GM06990 (cell line): Measurements from ENCODE around the gene FUBP1.
A peak's percentile ranks its signal among the peaks of the same experiment; 100 is the strongest.
"Not testable (repeated sequence)": the region's sequence is repeated elsewhere in the genome, so short reads cannot be mapped to it uniquely, and the experiment has no call there.

Experiments used
- DNase-seq: peaks from one replicate; pipeline ENCODE4 v3.0.0-alpha.2; 2011; ENCODE audit not compliant: insufficient read length; ENCODE audit errors: extremely low read depth
- H3K27me3 ChIP-seq: replicated peaks from 2 replicates; pipeline ENCODE4 v1.6.0; 2011; ENCODE audit warnings: low read length; ENCODE audit not compliant: control insufficient read depth, insufficient read depth
- H3K36me3 ChIP-seq: 2 replicates; pipeline ENCODE4 v1.5.1; 2011; ENCODE audit warnings: low read length; ENCODE audit not compliant: control insufficient read depth, insufficient read depth
- H3K4me3 ChIP-seq: replicated peaks from 2 replicates; pipeline ENCODE4 v1.5.1; 2011; ENCODE audit warnings: low read depth, mild to moderate bottlenecking, control low read depth, low read length
- CTCF ChIP-seq: IDR thresholded peaks from 2 replicates; pipeline ENCODE4 v1.5.1; 2011; ENCODE audit warnings: low read length, control low read depth, mild to moderate bottlenecking, inconsistent platforms; ENCODE audit not compliant: insufficient read depth, poor library complexity, severe bottlenecking

FUBP1 gene

DNA sequence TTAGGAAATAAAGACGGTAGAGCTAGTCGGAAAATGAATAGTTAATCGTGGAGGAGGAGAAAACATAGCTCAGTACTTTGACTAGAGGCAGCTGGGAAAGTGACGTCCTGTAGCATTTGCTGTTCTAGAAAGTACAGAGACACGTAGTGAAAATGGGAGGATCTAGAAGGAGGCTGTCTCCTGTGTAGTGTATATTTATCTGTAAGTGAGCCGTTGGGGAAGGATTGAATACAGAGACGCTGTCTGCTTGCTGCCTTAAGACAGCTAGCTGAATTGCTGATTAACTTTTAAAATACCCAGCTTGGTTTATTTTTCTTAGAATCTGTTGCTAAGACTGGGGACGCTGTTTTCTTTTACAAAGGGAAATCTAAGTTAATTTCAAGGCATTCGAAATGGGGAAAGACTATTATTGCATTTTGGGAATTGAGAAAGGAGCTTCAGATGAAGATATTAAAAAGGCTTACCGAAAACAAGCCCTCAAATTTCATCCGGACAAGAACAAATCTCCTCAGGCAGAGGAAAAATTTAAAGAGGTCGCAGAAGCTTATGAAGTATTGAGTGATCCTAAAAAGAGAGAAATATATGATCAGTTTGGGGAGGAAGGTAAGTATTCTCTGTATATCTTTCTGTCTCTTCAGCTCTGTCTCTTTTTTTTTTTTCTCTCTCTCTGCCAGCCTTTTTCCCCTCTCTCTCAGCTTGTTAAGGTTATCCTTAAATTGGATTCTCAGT lies 26.0 kb upstream of the FUBP1 start, which contains the start of gene DNAJB4:
Gene DNAJB4, plus strand, starts transcription at position 221 of the 729 bp plus-strand sequence. Its CDS starts 172 bp downstream, at position 393.
- Histone ChIP-seq H3K27me3 (no peaks in the 10 kb centered on the region), H3K4me3 (peak within 1 kb of the TSS; percentile 74), H3K36me3 (no peaks in the 10 kb centered on the region)
- TF ChIP-seq CTCF, result no peak
- peak; percentile 86 for DNase-seq

GRCh38 chr1:78003882-78004718 lies 25.2 kb upstream of the FUBP1 start:
- no peaks in the 10 kb centered on the region for H3K27me3 ChIP-seq
- H3K4me3 ChIP-seq, result peak overlapping the region; percentile 39
- no peaks in the 10 kb centered on the region for H3K36me3 ChIP-seq
- TF ChIP-seq CTCF, result no peak
- peak; percentile 86 for DNase-seq

DNA sequence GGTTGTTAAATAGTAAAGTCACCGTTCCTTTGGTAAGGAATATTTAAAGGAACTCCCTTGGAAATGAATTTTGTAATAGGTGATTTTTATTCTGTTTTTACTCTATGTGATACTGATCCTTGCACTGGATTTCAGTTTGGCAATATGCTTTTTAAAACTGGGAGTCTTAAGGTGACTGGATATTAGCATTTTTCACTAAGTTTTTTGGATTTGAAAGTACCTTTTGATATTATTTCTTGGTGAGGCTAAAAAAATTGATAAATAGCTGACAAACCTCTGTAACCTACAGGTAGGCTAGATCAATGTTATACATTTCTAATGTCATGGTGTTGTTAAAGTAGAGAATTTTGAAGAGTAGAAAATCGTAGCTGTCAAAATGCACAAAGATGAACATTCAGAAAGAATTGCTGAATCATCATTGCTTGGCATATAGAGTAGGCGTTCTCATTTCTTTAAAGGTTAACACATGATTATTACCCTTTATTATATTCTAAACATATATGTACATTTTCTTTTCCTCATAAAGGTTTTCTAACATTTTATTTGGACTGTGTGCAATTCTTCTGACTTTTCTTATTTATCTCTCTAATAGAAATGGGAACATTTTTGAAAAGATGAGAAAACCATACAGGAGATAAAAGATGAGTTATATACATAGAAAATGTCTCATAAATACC lies 24.3 kb upstream of the FUBP1 start:
- no peaks in the 10 kb centered on the region for H3K27me3 ChIP-seq
- DNase-seq, result no peak
- no peak for TF ChIP-seq CTCF
- no peaks in the 10 kb centered on the region for H3K36me3 ChIP-seq
- no peak overlapping the region for H3K4me3 ChIP-seq

DNA sequence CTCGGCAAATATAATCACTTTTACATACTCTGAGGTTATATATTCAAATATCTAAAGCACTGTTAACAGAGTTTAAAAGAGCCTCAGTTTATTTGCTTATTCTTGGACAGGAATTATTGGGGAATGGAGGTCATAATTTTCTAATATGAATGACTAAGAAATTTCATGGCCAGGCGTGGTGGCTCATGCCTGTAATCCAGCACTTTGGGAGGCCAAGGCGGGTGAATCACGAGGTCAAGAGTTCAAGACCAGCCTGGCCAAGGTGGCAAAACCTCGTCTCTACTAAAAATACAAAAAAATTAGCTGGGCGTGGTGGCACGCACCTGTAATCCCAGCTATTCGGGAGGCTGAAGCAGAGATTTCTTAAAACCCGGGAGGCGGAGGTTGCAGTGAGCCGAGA lies 21.7 kb upstream of the FUBP1 start:
- H3K27me3 ChIP-seq, result not testable (repeated sequence)

GRCh38 chr1:77996734-77997133 lies 17.9 kb upstream of the FUBP1 start:
- no peak overlapping the region for H3K4me3 ChIP-seq
- no peak for DNase-seq
- H3K36me3 ChIP-seq, result no peaks in the 10 kb centered on the region; the same call in 1 of the 2 replicates
- no peaks in the 10 kb centered on the region for H3K27me3 ChIP-seq
- TF ChIP-seq CTCF, result no peak

More for the DNA sequence above, 21.7 kb upstream of the FUBP1 start:
- H3K36me3 ChIP-seq, DNase-seq, H3K4me3 ChIP-seq: not testable (repeated sequence)
